ENCODE data around the gene PBX1. TPM values are rescaled to one million over a fixed set of nuclear protein-coding genes. Genes with fewer than 3 reads are reported as not detected.

Gene PBX1
- polyA plus RNA-seq, 3 donors = 0.07 TPM; not detected in 2

- intact Hi-C loops (cut with micrococcal nuclease) = no loop called here
- H3K27ac ChIP-seq (ENCODE audit: low read depth in 1 of 2, low read length in 2 of 2) = no peak overlapping the region
- no peak overlapping the region for H3K4me3 ChIP-seq (replicated peaks in 1 of 3; ENCODE audit: low read depth in 2 of 3, low read length in 3 of 3)
- H4K20me1 ChIP-seq (ENCODE audit: insufficient read depth, low read length) = no peaks in the 10 kb centered on the region
- WGBS (ENCODE audit: insufficient coverage) = 92% methylated on average over 3 of the region's 6 CpGs
- Mint-ChIP-seq H3K27me3 (ENCODE audit: low read depth in 3 of 3) (peaks cover 2 to 5% (median 2%) of the 10 kb centered on the region in 3 donors), H3K36me3 (no peaks in the 10 kb centered on the region), H3K4me1 (no peaks in the 10 kb centered on the region), H3K9me3 (peaks cover 0 to 8% (median 0%) of the 10 kb centered on the region in 7 donors), H3K27ac (no peak overlapping the region), H3K4me3 (no peak overlapping the region)
- TF ChIP-seq, protein P1, sequence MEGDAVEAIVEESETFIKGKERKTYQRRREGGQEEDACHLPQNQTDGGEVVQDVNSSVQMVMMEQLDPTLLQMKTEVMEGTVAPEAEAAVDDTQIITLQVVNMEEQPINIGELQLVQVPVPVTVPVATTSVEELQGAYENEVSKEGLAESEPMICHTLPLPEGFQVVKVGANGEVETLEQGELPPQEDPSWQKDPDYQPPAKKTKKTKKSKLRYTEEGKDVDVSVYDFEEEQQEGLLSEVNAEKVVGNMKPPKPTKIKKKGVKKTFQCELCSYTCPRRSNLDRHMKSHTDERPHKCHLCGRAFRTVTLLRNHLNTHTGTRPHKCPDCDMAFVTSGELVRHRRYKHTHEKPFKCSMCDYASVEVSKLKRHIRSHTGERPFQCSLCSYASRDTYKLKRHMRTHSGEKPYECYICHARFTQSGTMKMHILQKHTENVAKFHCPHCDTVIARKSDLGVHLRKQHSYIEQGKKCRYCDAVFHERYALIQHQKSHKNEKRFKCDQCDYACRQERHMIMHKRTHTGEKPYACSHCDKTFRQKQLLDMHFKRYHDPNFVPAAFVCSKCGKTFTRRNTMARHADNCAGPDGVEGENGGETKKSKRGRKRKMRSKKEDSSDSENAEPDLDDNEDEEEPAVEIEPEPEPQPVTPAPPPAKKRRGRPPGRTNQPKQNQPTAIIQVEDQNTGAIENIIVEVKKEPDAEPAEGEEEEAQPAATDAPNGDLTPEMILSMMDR (IDR thresholded peaks at IDR 0.05) = no peak
- H3K27me3 ChIP-seq (ENCODE audit: control insufficient read depth in 2 of 2, insufficient read depth in 2 of 2, low read length in 2 of 2) = no peaks in the 10 kb centered on the region
- H3K79me2 ChIP-seq (ENCODE audit: insufficient read depth, low read length) = no peaks in the 10 kb centered on the region
- H3K4me2 ChIP-seq (replicated peaks; ENCODE audit: extremely low read depth, low read length, poor library complexity, severe bottlenecking) = no peak overlapping the region
- H3K36me3 ChIP-seq (replicated peaks in 1 of 2; ENCODE audit: control insufficient read depth in 1 of 2, insufficient read depth in 2 of 2, low read length in 2 of 2) = no peaks in the 10 kb centered on the region
- H2AFZ ChIP-seq (ENCODE audit: insufficient read depth, low read depth, low read length, poor library complexity, severe bottlenecking) = no peak overlapping the region
- H3K4me1 ChIP-seq (ENCODE audit: control insufficient read depth in 1 of 2, insufficient read depth in 2 of 2, low read length in 2 of 2) = no peaks in the 10 kb centered on the region
- no peak overlapping the region for H3K9ac ChIP-seq (ENCODE audit: insufficient read depth, low read length, poor library complexity, severe bottlenecking)
- no peak for DNase-seq
- no peaks in the 10 kb centered on the region for H3K9me3 ChIP-seq (replicated peaks in 1 of 2; ENCODE audit: control insufficient read depth in 1 of 2, insufficient read depth in 1 of 2, low read length in 2 of 2)
Observed at GRCh38 chr1:164759144-164759920, 200.3 kb downstream of the PBX1 start.

GRCh38 chr1:164759979-164760469, 201.0 kb downstream of the PBX1 start:
- Histone ChIP-seq H2AFZ (ENCODE audit: insufficient read depth, low read depth, low read length, poor library complexity, severe bottlenecking) (no peak overlapping the region), H3K4me3 (replicated peaks in 1 of 3; ENCODE audit: low read depth in 2 of 3, low read length in 3 of 3) (no peak overlapping the region), H3K9ac (ENCODE audit: insufficient read depth, low read length, poor library complexity, severe bottlenecking) (no peak overlapping the region), H3K36me3 (replicated peaks in 1 of 2; ENCODE audit: control insufficient read depth in 1 of 2, insufficient read depth in 2 of 2, low read length in 2 of 2) (no peaks in the 10 kb centered on the region), H3K27me3 (ENCODE audit: control insufficient read depth in 2 of 2, insufficient read depth in 2 of 2, low read length in 2 of 2) (no peaks in the 10 kb centered on the region), H3K4me2 (replicated peaks; ENCODE audit: extremely low read depth, low read length, poor library complexity, severe bottlenecking) (no peak overlapping the region), H3K27ac (ENCODE audit: low read depth in 1 of 2, low read length in 2 of 2) (no peak overlapping the region), H3K79me2 (ENCODE audit: insufficient read depth, low read length) (no peaks in the 10 kb centered on the region), H4K20me1 (ENCODE audit: insufficient read depth, low read length) (no peaks in the 10 kb centered on the region), H3K4me1 (ENCODE audit: control insufficient read depth in 1 of 2, insufficient read depth in 2 of 2, low read length in 2 of 2) (no peaks in the 10 kb centered on the region), H3K9me3 (replicated peaks in 1 of 2; ENCODE audit: control insufficient read depth in 1 of 2, insufficient read depth in 1 of 2, low read length in 2 of 2) (no peaks in the 10 kb centered on the region)
- peaks cover 2 to 5% (median 2%) of the 10 kb centered on the region in 3 donors for H3K27me3 Mint-ChIP-seq (ENCODE audit: low read depth in 3 of 3)
- WGBS (ENCODE audit: insufficient coverage) = no CpG with 5 or more reads among the region's 7 CpGs
- no peak overlapping the region for H3K4me3 Mint-ChIP-seq
- no peak for DNase-seq
- peaks cover 0 to 8% (median 0%) of the 10 kb centered on the region in 7 donors for H3K9me3 Mint-ChIP-seq
- H3K36me3 Mint-ChIP-seq = no peaks in the 10 kb centered on the region
- H3K27ac Mint-ChIP-seq = no peak overlapping the region
- TF ChIP-seq, protein P1 (IDR thresholded peaks at IDR 0.05) = no peak
- H3K4me1 Mint-ChIP-seq = no peaks in the 10 kb centered on the region
- intact Hi-C loops (cut with micrococcal nuclease) = no loop called here

All from CD14-positive monocyte (primary cell).